Measurements from ENCODE around the gene CNTFR. TPM values are rescaled to one million over a fixed set of nuclear protein-coding genes. Genes with fewer than 3 reads are reported as not detected.

CNTFR gene
- total and polyA plus RNA-seq, 2 of the 8 experiments (the other 6 are each of a cell fraction or from before 2014, with no cell fraction given) = 1.2 to 4.2 TPM

DNA sequence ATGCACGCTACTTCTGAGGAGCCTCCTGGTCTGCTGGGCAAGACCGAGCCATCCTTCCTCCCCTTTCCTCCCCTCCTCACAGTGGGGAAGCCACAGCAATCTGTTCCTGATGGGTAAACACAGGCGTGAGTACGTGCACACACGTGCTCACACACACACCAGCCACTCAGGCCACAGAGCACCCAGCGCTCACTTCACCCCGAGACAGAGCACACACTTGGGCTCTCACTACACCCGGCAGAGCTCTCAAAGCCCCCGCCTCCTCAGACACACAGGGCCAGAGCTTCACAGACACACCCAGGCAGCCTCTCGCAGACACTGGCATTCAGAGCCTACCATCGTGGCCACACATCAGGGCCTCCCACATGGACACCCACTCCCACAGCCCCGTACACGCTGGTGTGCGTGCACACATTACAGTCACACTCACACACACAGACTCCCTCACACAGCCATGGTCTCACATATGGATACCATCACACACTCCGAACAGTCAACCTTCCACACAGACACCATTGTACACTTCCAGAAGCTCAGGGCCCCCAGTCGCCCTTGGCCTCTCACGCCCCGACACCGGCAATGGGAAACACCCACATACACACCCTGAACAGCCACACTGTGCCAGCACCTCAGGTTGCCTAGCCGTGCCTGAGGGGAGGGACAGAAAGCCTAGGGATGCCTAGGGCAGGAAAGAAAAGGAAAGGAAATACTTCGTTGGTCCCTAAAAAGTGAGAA is 13.5 kb downstream of the CNTFR start:
- no peak for FAIRE-seq
- CTCF ChIA-PET (ENCODE audit: partially characterized antibody) = interaction anchor here (0.7 to 13.8 kb wide), 13 partner anchors 8 to 172 kb away, joined by 3 to 241 read pairs (median 6); partner anchors contain the start of gene CNTFR
- TF ChIP-seq POLR2A (IDR thresholded peaks at IDR 0.05; ENCODE audit: control extremely low read depth in 1 of 2, low read depth in 2 of 2, low read length in 2 of 2) (no peak), CREB1 (IDR thresholded peaks at IDR 0.05) (no peak), EGR1 (IDR thresholded peaks at IDR 0.05; ENCODE audit: borderline replicate concordance, low read depth, low read length) (no peak), BCL11A (IDR thresholded peaks at IDR 0.05; ENCODE audit: low read depth in 2 of 2, low read length in 2 of 2) (no peak), RNF2 (IDR thresholded peaks at IDR 0.05; ENCODE audit: borderline replicate concordance, low read depth, low read length, missing control alignments, poor library complexity, severe bottlenecking) (no peak), SIRT6 (IDR thresholded peaks at IDR 0.05; ENCODE audit: low read length) (no peak), HDAC6 (IDR thresholded peaks at IDR 0.05; ENCODE audit: low read depth, low read length) (no peak), ASH2L (IDR thresholded peaks at IDR 0.05; ENCODE audit: low read length) (no peak), CHD2 (IDR thresholded peaks at IDR 0.05; ENCODE audit: low read length) (no peak), EZH2 (IDR thresholded peaks at IDR 0.05; ENCODE audit: low read depth, low read length, severe bottlenecking) (no peak), SIN3A (conservative IDR thresholded peaks at IDR 0.05 in 1 of 2, IDR thresholded peaks at IDR 0.05 in 1 of 2; ENCODE audit: low read depth in 1 of 2, low read length in 2 of 2) (no peak), EP300 (IDR thresholded peaks at IDR 0.05; ENCODE audit: borderline replicate concordance in 1 of 2, low read depth in 2 of 2, low read length in 2 of 2) (no peak)

More for the DNA sequence above, 13.5 kb downstream of the CNTFR start:
- H3K4me3 ChIP-seq (ENCODE audit: extremely low read depth in 1 of 4, insufficient read depth in 2 of 4, low read depth in 3 of 4, low read length in 4 of 4) = no peak overlapping the region
- H3K4ac ChIP-seq (replicated peaks; ENCODE audit: insufficient read length, low read depth, low read length) = no peak overlapping the region
- 84% methylated on average over 21 of the region's 21 CpGs; no CpG with 5 or more reads in 1 of the 2 experiments for WGBS, 2 experiments (ENCODE audit: extremely low coverage in 1 of 2, insufficient coverage in 1 of 2, insufficient read length in 1 of 2, insufficient replicate concordance in 2 of 2, low coverage in 1 of 2, low lambda C conversion rate in 2 of 2, missing lambda C conversion rate in 1 of 2)
- H3K9ac ChIP-seq (replicated peaks in 1 of 4; ENCODE audit: extremely low read depth in 1 of 4, low read depth in 3 of 4, low read length in 3 of 4) = no peak overlapping the region
- peak overlapping the region; percentile 77 for H2AK5ac ChIP-seq (ENCODE audit: low read depth, low read length)
- H2BK15ac ChIP-seq (ENCODE audit: low read length) = peak overlapping the region; percentile 90; the same call in 1 of the 2 replicates
- H3K79me1 ChIP-seq (ENCODE audit: low read depth, low read length) = no peaks in the 10 kb centered on the region
- no peak overlapping the region for H2AFZ ChIP-seq (ENCODE audit: low read length)
- no peak overlapping the region for H4K8ac ChIP-seq (ENCODE audit: extremely low read depth, insufficient read depth, low read length)
- H3K36me3 ChIP-seq (ENCODE audit: control insufficient read depth in 2 of 4, insufficient read depth in 4 of 4, low read length in 3 of 4) = no peaks in the 10 kb centered on the region
- no peak overlapping the region for H2BK120ac ChIP-seq (replicated peaks; ENCODE audit: low read depth, low read length)
- no peak overlapping the region for H3K23ac ChIP-seq (ENCODE audit: insufficient read length)
- H2BK12ac ChIP-seq (ENCODE audit: low read depth, low read length) = peak overlapping the region; percentile 88; the same call in 1 of the 2 replicates
- H4K91ac ChIP-seq (replicated peaks; ENCODE audit: insufficient read length, low read length) = no peak overlapping the region
- 0 out of 2 replicates have a peak overlapping the region, but pooled peaks have one; percentile 61 for H2BK20ac ChIP-seq (ENCODE audit: low read length)
- H3K56ac ChIP-seq (replicated peaks; ENCODE audit: insufficient read length, low read depth, low read length) = no peak overlapping the region
- peaks cover 19% of the 10 kb centered on the region; the same call in 1 of the 2 replicates for H3K23me2 ChIP-seq (ENCODE audit: low read depth, low read length)
- H3K79me2 ChIP-seq (ENCODE audit: control insufficient read depth in 1 of 2, insufficient read depth in 2 of 2, low read length in 2 of 2) = no peaks in the 10 kb centered on the region
- DNase-seq (ENCODE audit: low read depth in 1 of 2, low spot score in 2 of 2) = no peak
- H3K27me3 ChIP-seq (replicated peaks in 1 of 4; ENCODE audit: control insufficient read depth in 3 of 4, extremely low read depth in 1 of 4, insufficient read depth in 3 of 4, low read length in 3 of 4) = peaks cover 20 to 61% (median 51%) of the 10 kb centered on the region in 4 experiments
- peak overlapping the region; percentile 32; the same call in 1 of the 2 replicates for H3K18ac ChIP-seq (ENCODE audit: extremely low read depth, low read length)
- peaks cover 12 to 46% (median 32%) of the 10 kb centered on the region in 4 experiments for H3K4me1 ChIP-seq (replicated peaks in 1 of 4; ENCODE audit: control insufficient read depth in 3 of 4, insufficient read depth in 4 of 4, low read length in 3 of 4)
- peaks cover 0 to 5% of the 10 kb centered on the region in 2 experiments for H4K20me1 ChIP-seq (replicated peaks in 1 of 2; ENCODE audit: control insufficient read depth in 1 of 2, insufficient read depth in 2 of 2, low read length in 2 of 2)
- no peaks in the 10 kb centered on the region for H3K9me3 ChIP-seq (ENCODE audit: insufficient read depth in 2 of 2, low read depth in 1 of 2, low read length in 1 of 2)
- no peak overlapping the region; the same call in 1 of the 2 replicates for H2BK5ac ChIP-seq (ENCODE audit: low read depth, low read length)
- no peak overlapping the region; a peak in 1 of 4 replicates for H3K4me2 ChIP-seq (ENCODE audit: insufficient read depth in 1 of 2, low read depth in 2 of 2, low read length in 2 of 2)
- H4K5ac ChIP-seq (ENCODE audit: insufficient read length, low read depth, low read length) = no peak overlapping the region
- H3K27ac ChIP-seq (ENCODE audit: low read depth, low read length) = no peak overlapping the region
- POLR2A ChIA-PET (ENCODE audit: partially characterized antibody) = interaction anchor here (5.6 kb wide), 1 partner anchor 16 kb away, joined by 36 read pairs; no protein-coding TSS in a partner anchor
- H3K14ac ChIP-seq (ENCODE audit: insufficient read length) = no peak overlapping the region

Data from H1 (cell line).